ENCODE measurements around the gene SPON1. TPM values are rescaled to one million over a fixed set of nuclear protein-coding genes. Genes with fewer than 3 reads are reported as not detected.

Gene SPON1
- total and polyA plus RNA-seq, 8 donors, result 0.83 to 17.5 (median 1.7) TPM

DNA sequence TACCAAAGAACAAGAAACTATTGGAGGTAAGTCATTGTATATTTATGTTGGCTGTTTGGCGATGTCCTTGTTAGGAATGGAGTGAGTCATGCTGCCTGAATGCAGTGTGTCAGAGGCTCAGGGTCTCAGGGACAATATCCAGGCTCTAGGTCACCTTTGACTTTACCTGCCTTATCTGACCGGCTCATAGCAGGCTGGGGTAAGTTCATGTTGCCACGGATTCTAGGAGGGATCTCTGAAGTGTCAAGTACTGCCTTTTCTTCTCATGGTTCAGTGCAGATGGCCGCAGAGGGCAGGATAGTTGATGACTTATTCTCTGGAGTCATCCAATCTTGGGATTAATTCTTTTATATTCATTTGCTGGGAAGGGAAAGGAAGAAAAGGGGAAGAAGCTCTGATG is 53.2 kb downstream of the SPON1 start:
- WGBS, 2 donors, result 19 to 47% methylated on average over 4 of the region's 4 CpGs
- Histone ChIP-seq H3K4me1 (no peaks in the 10 kb centered on the region), H3K36me3 (no peaks in the 10 kb centered on the region), H3K4me3 (no peak overlapping the region), H3K9me3 (no peaks in the 10 kb centered on the region), H3K27ac (peak overlapping the region in 1 of 4 donors; percentile 11), H3K27me3 (no peaks in the 10 kb centered on the region)
- no peak for FAIRE-seq
- ATAC-seq, result peak; percentile 53 to 99 (median 74)
- TF ChIP-seq, protein P1, sequence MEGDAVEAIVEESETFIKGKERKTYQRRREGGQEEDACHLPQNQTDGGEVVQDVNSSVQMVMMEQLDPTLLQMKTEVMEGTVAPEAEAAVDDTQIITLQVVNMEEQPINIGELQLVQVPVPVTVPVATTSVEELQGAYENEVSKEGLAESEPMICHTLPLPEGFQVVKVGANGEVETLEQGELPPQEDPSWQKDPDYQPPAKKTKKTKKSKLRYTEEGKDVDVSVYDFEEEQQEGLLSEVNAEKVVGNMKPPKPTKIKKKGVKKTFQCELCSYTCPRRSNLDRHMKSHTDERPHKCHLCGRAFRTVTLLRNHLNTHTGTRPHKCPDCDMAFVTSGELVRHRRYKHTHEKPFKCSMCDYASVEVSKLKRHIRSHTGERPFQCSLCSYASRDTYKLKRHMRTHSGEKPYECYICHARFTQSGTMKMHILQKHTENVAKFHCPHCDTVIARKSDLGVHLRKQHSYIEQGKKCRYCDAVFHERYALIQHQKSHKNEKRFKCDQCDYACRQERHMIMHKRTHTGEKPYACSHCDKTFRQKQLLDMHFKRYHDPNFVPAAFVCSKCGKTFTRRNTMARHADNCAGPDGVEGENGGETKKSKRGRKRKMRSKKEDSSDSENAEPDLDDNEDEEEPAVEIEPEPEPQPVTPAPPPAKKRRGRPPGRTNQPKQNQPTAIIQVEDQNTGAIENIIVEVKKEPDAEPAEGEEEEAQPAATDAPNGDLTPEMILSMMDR (IDR thresholded peaks at IDR 0.05), result no peak
- peak in 2 of 6 donors; percentile 29 to 32 for DNase-seq
- intact Hi-C loops (cut with DNase I), result no loop called here

DNA sequence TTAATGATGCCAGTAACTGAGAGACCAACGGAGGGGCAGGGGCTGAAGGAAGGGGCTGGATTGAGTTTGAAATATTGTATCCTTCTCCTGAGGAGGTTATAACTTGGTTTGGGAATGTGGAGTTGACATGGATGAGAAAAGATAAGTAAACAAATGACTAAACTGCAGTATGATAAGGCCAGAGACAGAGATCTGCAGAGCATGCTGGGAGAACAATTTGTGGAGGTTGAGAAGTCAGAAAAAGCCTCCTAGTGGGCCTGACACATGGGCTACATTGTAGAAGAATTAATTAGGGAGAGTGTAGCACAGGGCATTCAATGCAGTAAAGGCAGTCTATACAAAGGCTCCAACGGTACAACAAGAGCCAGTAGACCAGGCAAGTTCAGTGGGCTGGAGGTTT is 55.9 kb downstream of the SPON1 start:
- ATAC-seq (no peak), FAIRE-seq (no peak), DNase-seq (no peak)
- intact Hi-C loops (cut with DNase I), result no loop called here
- 72 to 80% methylated on average over 2 of the region's 2 CpGs for WGBS, 2 donors
- no peak overlapping the region for H3K27ac ChIP-seq
- no peak overlapping the region for H3K4me3 ChIP-seq
- no peaks in the 10 kb centered on the region for H3K27me3 ChIP-seq
- no peaks in the 10 kb centered on the region for H3K36me3 ChIP-seq
- H3K4me1 ChIP-seq, result no peaks in the 10 kb centered on the region
- no peaks in the 10 kb centered on the region for H3K9me3 ChIP-seq
- TF ChIP-seq, protein P1 (IDR thresholded peaks at IDR 0.05), result no peak

DNA sequence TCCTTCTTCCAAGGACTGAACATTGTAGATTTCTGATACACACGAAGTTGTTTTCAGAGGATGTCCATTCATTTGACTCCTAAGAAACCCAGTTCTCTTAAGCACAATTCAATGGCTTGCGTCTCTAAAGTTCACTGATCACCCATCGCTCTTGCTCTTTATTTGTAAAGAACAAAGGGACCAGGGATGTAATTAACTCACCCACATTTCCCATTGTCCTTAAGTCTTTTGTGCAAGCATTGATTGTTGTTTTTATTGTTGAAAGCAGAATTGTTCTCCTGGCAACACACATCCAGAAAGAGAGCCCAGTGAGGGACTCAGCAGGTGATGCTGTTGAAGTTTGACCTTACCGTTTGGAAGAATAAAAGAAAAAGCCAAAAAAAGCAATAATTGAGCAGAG is 59.2 kb downstream of the SPON1 start:
- no peak for FAIRE-seq

DNA sequence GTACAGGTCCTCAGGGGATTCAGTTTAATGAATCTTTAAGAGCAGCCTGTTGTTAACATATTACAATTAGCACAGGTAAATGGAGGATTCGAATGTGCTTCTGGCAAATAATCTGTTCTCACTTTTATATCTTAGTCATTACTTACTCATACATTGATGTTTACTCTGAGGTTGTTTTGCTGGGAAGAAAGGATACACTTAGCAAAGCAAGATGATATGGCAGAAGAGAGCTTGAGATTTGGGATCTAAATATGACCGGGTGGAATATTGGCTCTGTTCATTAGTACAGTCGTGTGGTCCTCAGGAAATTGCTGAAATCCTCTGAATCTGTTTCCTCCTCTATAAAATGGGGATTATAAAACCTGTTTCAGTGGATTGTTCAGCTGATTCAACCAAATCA is 59.7 kb downstream of the SPON1 start:
- intact Hi-C loops (cut with DNase I), result no loop called here
- Histone ChIP-seq H3K4me3 (no peak overlapping the region), H3K9me3 (no peaks in the 10 kb centered on the region), H3K36me3 (no peaks in the 10 kb centered on the region), H3K27ac (no peak overlapping the region), H3K4me1 (no peaks in the 10 kb centered on the region), H3K27me3 (no peaks in the 10 kb centered on the region)
- no peak for DNase-seq
- no peak for FAIRE-seq
- 33 to 59% methylated on average over 3 of the region's 3 CpGs for WGBS, 2 donors
- TF ChIP-seq, protein P1 (IDR thresholded peaks at IDR 0.05), result no peak
- no peak for ATAC-seq

More for the DNA sequence above, 59.2 kb downstream of the SPON1 start:
- DNase-seq (no peak), ATAC-seq (no peak)
- intact Hi-C loops (cut with DNase I), result no loop called here
- WGBS, 2 donors, result 58 to 68% methylated on average over 4 of the region's 4 CpGs
- no peaks in the 10 kb centered on the region for H3K27me3 ChIP-seq
- H3K4me3 ChIP-seq, result no peak overlapping the region
- H3K27ac ChIP-seq, result no peak overlapping the region
- H3K36me3 ChIP-seq, result no peaks in the 10 kb centered on the region
- TF ChIP-seq, protein P1 (IDR thresholded peaks at IDR 0.05), result no peak
- no peaks in the 10 kb centered on the region for H3K9me3 ChIP-seq
- no peaks in the 10 kb centered on the region for H3K4me1 ChIP-seq

DNA sequence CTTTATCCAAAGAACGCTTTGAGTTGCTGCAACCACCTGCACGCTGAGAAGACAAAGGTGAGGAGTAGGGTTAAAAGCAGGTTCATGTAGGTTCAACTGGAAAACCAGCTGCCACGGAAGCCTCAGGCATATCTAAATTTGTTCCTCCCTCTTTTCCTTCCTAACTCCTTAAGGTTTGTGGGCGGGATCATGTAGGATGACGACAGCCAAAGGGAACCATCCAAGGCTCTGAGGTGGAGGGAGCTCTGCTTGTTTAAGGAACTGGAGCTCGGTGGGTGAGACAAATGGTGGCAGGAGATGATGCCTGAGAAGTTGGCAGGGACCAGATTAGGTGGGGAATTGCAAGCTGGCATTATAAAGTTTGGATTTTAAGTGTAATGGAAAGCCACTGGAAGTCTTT is 60.3 kb downstream of the SPON1 start:
- H3K27ac ChIP-seq, result no peak overlapping the region
- H3K27me3 ChIP-seq, result no peaks in the 10 kb centered on the region
- no peaks in the 10 kb centered on the region for H3K36me3 ChIP-seq
- TF ChIP-seq, protein P1 (IDR thresholded peaks at IDR 0.05), result no peak
- DNase-seq, result no peak
- H3K9me3 ChIP-seq, result no peaks in the 10 kb centered on the region
- FAIRE-seq, result no peak
- intact Hi-C loops (cut with DNase I), result no loop called here
- no peak for ATAC-seq
- no peaks in the 10 kb centered on the region for H3K4me1 ChIP-seq
- H3K4me3 ChIP-seq, result no peak overlapping the region
- WGBS, 2 donors, result 59 to 62% methylated on average over 6 of the region's 6 CpGs

Data from pancreas (tissue), 10 donors.